C4-2B (cell line): ENCODE results near the gene STK35.

Experiments
- ZFX ChIP-seq: fragments of 450-650 bp; IDR thresholded peaks from 2 replicates; pipeline ENCODE4 v1.6.1; 2017
- TF ChIP-seq, protein P1 (sequence below): fragments of 450-650 bp; conservative IDR thresholded peaks from 2 replicates; pipeline ENCODE4 v1.5.1; 2017; ENCODE audit warnings: mild to moderate bottlenecking

- no peak for TF ChIP-seq ZFX
- TF ChIP-seq, protein P1, sequence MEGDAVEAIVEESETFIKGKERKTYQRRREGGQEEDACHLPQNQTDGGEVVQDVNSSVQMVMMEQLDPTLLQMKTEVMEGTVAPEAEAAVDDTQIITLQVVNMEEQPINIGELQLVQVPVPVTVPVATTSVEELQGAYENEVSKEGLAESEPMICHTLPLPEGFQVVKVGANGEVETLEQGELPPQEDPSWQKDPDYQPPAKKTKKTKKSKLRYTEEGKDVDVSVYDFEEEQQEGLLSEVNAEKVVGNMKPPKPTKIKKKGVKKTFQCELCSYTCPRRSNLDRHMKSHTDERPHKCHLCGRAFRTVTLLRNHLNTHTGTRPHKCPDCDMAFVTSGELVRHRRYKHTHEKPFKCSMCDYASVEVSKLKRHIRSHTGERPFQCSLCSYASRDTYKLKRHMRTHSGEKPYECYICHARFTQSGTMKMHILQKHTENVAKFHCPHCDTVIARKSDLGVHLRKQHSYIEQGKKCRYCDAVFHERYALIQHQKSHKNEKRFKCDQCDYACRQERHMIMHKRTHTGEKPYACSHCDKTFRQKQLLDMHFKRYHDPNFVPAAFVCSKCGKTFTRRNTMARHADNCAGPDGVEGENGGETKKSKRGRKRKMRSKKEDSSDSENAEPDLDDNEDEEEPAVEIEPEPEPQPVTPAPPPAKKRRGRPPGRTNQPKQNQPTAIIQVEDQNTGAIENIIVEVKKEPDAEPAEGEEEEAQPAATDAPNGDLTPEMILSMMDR = no peak
These were observed 67.9 kb downstream of the STK35 start for GRCh38 chr20:2169456-2170088.
